HG02970 (cell line): ENCODE measurements around the gene ITGA7.

Experiments
- ATAC-seq: cut with Tn5 transposase; IDR thresholded peaks from one replicate; pipeline ENCODE4 v1.9.1; 2021; ENCODE audit warnings: mild to moderate bottlenecking, moderate library complexity, moderate number of reproducible peaks; ENCODE audit not compliant: unreplicated experiment, low FRiP score

The ITGA7 gene

GRCh38 chr12:55702861-55703260, 4.8 kb downstream of the ITGA7 start:
- no peak for ATAC-seq

- ATAC-seq = no peak
Observed at GRCh38 chr12:55700255-55701018, 7.3 kb downstream of the ITGA7 start.

- ATAC-seq = no peak
Observed at GRCh38 chr12:55699471-55700055, 8.1 kb downstream of the ITGA7 start.

GRCh38 chr12:55698965-55699364, 8.7 kb downstream of the ITGA7 start:
- ATAC-seq = no peak

GRCh38 chr12:55698241-55698955, 9.3 kb downstream of the ITGA7 start:
- no peak for ATAC-seq

GRCh38 chr12:55697686-55698085, 10.0 kb downstream of the ITGA7 start:
- ATAC-seq = no peak

GRCh38 chr12:55696796-55697462, 10.8 kb downstream of the ITGA7 start:
- ATAC-seq = no peak

- ATAC-seq = no peak
Observed at GRCh38 chr12:55696141-55696540, 11.6 kb downstream of the ITGA7 start.

GRCh38 chr12:55695349-55695748, 12.4 kb downstream of the ITGA7 start:
- no peak for ATAC-seq

GRCh38 chr12:55694651-55695050, 13.1 kb downstream of the ITGA7 start:
- ATAC-seq = no peak

- no peak for ATAC-seq
Observed at GRCh38 chr12:55694188-55694515, 13.6 kb downstream of the ITGA7 start.

- no peak for ATAC-seq
Observed at GRCh38 chr12:55693323-55694187, 14.1 kb downstream of the ITGA7 start.

- no peak for ATAC-seq
Observed at GRCh38 chr12:55692631-55693322, 14.9 kb downstream of the ITGA7 start.

GRCh38 chr12:55688716-55689655, 18.7 kb downstream of the ITGA7 start:
- ATAC-seq = no peak

GRCh38 chr12:55687746-55688145, 20.0 kb downstream of the ITGA7 start:
- no peak for ATAC-seq

GRCh38 chr12:55686366-55687010, 21.2 kb downstream of the ITGA7 start:
- no peak for ATAC-seq

- ATAC-seq = no peak
Observed at GRCh38 chr12:55685671-55686070, 22.0 kb downstream of the ITGA7 start.

GRCh38 chr12:55684761-55685370, 22.8 kb downstream of the ITGA7 start:
- ATAC-seq = no peak
